ENCODE measurements around the gene MPC2. TPM values are rescaled to one million over a fixed set of nuclear protein-coding genes. Genes with fewer than 3 reads are reported as not detected.

The MPC2 gene
- total RNA-seq = 16.9 and 22.7 TPM in 2 replicates

DNA sequence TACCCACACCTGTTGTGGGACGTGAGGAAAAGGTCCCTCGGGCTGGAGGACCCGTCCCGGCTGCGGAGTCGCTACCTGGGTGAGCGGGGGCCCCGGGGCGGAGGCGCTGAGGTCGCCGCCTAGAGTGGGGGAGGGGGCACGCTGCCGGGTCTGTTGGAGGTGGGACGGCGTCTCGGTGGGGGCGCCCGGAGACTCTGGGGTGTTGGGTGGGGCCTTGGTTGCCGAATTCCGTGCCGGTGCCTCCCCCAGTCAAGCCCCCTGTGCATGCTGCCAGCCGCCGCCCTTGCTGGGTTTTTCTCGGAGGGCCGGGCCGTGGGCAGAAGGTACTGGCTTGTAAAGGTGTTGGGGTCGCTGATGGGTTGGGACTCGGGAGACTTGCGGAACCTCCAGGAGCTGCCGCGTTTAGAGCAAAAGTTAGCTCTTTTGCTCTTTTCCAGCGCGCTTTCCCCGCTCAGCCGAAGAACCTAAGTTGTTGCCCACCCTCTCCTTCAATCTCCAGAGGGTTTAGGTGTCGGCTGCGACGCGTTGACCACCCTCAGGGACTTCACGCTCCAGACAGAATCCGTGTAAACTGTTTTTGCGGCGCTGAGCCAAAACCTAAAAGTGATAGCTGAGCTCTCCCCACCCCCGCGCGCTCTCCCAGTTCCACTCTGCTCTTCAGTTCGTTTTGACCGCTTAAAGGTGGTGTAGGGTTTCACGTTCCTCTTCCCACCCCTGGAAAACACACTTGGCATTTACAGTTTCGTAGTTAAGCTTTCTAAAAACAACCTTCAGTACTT is at the start of gene MPC2:
TSS of gene MPC2 (minus strand) at position 143 of the 779 bp plus-strand sequence. CDS start 1,231 bp downstream, outside the sequence.
- peak; percentile 14 to 69 for DNase-seq (ENCODE audit: low read depth in 2 of 2)

DNA sequence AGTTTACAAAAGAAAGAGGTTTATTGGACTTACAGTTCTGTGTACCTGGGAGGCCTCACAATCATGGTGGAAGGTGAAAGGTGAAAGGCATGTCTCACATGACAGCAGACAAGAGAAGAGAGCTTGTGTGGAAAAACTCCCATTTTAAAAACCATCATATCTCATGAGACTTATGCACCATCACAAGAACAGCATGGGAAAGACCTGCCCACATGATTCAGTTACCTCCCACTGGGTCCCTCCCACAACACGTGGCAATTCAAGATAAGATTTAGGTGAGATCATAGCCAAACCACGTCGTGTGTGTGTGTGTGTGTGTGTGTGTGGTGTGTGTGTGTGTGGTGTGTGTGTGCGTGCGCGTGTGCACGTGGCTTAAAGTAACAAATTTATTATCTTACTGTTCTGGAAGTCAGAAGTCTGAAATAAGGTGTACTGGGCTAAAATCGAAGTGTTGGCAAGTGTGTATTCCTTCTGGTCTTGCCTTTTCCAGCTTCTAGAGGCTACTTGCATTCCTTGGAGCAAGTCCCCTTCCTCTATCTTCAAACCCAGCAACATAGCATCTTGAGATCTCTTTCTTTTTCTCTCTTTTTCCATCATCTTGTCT is 48.1 kb upstream of the MPC2 start:
- DNase-seq (ENCODE audit: low read depth in 2 of 2) = no peak

DNA sequence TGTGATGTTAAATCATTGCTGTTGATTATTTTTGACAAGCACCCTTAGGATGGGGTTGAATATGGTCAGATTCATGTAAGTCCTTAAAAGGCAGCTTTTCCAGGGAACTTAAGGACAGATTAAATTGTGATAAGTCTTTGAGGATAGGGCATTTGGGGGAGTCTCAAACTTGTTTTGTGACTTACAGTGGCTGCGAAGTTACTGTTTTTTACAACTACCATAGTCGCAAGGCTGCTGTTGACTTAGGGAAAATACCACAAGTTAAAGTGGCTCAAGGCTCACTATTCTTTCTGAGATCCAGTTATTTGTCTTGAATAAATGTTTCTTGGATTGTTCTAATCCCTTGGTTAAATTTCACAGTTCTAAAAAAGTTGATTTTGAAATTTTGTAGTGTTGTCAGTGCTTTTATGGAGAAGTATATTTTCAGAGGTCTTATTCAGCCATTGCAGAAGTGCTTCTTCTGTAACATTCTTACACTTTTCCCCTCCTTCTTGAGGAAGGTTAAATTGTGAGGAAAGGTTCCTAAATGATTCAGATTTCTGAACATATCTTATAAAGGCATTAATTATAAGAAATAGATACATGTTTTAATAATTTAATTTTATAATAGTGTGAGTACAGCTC is 47.0 kb upstream of the MPC2 start:
- no peak for DNase-seq (ENCODE audit: low read depth in 2 of 2)

DNA sequence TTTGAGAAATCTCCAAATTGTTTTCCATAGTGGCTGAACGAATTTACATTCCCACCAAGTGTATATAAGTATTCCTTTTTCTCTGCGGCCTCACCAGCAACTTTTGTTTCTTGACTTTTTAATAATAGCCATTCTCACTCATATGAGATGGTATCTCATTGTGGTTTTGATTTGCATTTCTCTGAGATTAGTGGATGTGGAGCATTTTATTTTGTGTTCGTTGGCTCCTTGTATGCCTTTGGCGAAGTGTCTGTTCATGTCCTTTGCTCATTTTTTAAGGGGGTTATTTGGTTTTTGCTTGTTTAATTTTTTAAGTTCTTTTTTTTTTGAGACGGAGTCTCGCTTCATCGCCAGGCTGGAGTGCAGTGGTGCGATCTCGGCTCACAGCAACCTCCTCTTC is 45.1 kb upstream of the MPC2 start:
- no peak for DNase-seq (ENCODE audit: low read depth in 2 of 2)

DNA sequence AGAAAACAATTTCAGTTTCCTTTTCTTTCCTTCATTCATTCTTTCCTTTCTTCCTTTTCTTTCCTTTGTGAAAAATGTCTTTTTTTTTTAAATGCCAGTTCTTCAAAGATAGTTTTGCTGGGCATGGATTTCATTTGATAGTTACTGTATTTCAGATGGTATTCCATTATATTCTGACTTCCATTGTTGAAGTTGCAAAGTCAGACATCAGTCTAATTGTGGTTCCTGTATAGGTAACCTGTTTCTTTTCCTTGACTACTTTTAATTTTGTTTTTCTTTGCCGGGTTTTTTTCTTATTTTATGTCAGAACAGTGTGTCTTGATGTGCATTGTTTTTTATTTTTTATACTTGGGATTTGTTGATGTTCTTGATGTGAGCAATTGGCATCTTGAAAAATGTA is 40.4 kb upstream of the MPC2 start:
- DNase-seq (ENCODE audit: low read depth in 2 of 2) = no peak

DNA sequence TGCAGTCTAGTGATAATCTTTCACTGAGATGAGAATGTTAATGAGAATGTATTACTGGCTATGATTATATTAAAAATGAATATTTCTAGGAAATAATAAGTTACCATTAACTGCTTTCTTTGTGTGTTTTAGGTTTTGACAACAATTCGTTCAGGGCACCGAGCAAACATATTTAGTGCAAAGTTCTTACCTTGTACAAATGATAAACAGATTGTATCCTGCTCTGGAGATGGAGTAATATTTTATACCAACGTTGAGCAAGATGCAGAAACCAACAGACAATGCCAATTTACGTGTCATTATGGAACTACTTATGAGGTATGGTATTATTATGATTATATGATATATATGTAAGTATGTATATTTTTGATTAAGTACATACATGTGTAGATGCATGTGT is 37.8 kb upstream of the MPC2 start:
- no peak for DNase-seq (ENCODE audit: low read depth in 2 of 2)

DNA sequence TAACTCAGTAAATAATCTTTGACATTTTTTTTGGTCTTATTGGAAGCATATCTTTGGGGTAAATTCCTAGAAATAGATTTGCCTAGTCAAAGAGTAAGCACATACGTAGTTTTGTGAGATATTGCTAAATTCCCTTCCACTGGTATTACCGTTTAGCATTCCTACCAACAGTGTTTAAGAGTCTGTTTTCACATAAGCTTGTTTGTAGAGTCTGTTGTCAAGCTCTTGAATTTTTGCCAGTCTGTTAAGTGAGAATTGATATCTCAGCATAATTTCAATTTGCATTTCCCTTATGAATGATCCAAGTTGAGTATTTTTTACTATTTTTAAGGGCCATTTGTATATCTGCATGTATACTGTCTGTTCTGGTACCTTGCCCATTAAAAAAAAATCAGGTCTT is 37.0 kb upstream of the MPC2 start:
- DNase-seq (ENCODE audit: low read depth in 2 of 2) = no peak

DNA sequence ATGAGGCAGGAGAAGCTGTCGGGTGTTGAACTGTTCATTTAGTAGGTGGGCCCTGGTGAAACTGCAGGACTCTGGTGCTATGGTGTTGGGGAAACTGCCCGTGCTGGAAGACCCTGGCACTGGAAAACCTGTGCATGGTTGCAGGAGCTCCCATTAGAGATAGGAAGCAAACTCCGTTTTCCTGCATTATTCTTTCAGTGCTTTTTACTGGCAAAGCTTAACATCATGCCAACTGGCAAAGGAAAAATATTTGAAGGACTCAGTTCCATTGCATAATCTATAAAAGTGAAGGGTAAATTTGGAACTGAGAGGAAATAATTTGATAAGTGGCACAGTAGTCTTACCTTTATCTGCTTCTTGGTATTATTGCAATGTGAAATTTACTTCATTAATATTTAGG is 31.7 kb upstream of the MPC2 start:
- DNase-seq (ENCODE audit: low read depth in 2 of 2) = no peak

DNA sequence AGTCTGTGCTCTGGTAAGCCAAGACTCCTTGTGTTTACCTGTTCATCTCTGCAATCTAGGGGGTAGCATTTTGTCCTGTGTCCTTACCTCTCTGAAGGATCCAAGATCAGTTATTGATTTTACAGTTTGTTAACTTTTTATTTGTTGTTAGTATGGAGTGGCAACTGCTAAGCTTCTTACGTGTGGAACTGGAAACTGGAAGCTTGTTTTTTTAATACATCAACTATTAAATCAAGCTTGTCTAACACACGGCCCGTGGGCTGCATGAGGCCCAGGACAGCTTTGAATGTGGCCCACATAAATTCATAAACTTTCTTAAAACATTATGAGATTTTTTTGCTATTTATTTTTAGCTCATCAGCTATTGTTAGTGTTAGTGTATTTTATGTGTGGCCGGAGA is 29.2 kb upstream of the MPC2 start:
- no peak for DNase-seq (ENCODE audit: low read depth in 2 of 2)

DNA sequence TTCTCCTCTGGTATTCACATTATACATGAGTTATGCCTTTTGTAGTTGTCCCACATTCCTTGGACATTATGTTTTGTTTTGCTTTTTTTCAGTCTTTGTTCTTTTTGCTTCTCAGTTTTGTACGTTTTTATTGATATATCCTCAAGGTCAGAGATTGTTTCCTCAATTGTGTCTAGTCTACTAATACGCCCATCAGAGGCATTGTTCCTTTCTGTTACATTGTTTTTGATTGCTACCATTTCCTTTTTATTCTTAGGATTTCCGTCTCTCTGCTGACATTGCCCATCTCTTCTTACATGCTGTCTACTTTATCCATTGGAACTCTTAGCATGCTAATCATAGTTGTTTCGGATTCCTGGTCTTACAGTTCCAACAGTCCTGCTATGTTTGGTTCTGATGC is 27.8 kb upstream of the MPC2 start:
- peak; percentile 18 to 85 for DNase-seq (ENCODE audit: low read depth in 2 of 2)

DNA sequence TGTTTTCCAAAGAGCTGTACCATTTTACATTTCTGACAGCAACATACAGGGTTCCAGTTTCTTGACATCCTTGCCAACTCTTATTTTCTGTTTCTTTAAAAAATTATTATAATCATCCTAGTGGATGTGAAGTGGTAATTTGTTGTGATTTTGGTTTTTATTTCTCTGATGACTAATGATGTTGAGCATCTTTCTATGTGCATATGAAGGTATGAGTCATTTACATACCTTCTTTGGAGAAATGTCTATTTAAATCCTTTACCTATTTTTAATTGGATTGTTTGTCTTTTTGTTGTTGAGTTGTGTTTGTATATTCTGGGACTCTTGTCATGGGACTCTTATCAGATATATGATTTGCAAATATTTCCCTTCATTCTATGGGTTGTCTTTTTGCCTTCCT is 20.8 kb upstream of the MPC2 start:
- DNase-seq (ENCODE audit: low read depth in 2 of 2) = no peak

DNA sequence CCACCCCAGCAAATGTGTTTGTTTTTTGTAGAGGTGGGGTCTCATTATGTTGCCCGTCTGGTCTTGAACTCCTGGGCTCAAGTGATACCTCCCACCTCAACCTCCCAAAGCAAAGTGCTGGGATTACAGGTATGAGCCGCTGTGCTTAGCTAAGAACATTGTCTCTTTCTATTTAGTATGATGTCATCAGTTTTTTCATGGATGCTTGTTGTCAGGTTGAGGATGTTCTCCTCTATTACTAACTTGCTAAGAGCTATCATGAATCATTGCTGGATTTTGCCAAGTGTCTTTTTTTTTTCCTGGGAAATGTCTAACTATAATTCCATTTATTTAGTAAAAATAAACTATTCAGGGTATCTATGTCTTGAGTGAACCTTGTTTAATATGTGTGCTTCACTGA is 19.0 kb upstream of the MPC2 start:
- DNase-seq (ENCODE audit: low read depth in 2 of 2) = no peak

DNA sequence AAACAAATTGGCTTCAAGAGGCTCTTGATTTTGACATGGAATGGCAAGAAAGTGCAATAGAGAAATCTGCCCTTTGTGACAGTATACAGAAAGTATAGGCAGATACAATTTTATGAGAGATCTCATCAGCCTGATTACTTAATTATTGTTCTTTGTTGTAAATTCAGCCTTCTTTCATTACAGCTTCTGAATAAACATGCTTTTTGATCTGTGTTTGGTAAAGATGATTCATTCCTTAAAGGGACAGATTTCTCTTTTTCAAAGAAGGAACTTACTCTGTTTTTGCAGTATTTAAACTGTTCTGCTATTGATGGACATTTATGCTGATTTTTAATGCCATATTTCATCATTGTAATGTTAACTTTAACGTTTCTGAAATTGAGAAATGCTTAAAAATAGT is 13.7 kb upstream of the MPC2 start:
- DNase-seq (ENCODE audit: low read depth in 2 of 2) = no peak

DNA sequence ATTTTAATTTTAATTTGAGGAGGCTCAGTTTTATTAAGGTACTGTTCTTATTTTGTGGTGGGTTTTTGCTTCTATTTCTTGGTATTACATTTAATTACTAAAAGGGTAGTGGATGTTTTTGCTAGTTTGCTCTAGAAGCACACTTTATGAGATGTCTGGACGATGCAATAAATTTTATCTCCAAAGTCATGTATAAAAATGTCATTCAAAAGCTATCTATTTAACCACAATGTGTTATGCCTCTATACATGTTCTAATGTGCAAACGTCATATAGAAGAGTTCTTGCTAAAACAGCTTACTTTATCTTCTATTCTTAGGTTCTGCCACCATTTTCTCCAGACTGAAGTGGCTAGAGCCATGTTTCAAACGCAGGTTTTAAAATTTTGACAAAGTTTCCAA is 12.9 kb upstream of the MPC2 start:
- DNase-seq (ENCODE audit: low read depth in 2 of 2) = no peak

DNA sequence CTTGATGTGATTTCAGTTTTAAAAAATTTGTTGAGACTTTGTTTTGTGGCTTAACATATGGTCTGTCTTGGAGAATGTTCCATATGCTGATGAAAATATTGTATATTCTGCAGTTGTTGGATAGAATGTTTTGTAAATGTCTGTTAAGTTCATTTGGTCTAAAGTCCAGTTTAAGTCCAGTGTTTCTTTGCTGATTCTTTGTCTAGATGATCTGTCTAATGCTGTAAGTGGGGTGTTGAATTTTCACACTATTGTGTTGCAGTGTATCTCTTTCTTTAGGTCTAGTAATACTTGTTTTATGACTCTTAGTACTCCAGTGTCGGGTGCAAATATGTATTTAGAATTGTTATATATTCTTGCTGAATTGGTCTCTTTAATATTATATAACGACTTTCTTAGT is 10.9 kb upstream of the MPC2 start:
- no peak for DNase-seq (ENCODE audit: low read depth in 2 of 2)

DNA sequence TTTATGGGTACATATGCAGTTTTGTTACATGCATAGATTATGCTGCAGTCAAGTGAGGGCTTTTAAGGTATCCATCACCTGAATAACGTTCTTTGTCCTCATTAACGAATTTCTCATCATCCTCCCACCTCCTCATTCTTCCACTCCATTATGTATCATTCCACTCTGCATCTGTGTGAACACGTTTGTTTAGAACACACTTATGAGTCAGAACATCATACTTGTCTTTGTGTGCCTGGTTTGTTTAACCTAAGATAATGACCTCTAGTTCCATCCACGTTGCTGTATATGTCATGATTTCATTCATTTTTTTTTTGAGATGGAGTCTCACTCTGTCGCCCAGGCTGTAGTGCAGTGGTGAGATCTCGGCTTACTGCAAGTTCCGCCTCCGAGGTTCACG is 6.7 kb upstream of the MPC2 start:
- no peak for DNase-seq (ENCODE audit: low read depth in 2 of 2)

DNA sequence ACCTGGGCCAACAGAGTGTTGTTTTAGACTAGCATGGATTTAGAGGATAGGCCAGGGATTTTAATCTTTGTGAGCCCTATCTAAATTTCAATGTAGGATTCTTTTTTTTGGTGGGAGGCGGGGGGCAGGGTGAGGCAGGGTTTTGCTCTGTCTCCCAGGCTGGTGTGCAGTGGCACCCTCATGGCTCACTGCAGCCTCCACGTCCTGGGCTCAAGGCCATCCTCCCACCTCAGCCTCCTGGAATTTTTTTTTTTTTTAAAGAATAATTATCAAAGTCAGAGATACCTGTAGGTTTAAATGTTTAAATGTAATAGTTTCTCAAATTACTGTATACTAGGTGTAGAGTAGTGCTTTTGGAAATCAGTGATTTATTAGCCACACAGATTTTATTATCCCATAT is 3.4 kb upstream of the MPC2 start:
- DNase-seq (ENCODE audit: low read depth in 2 of 2) = no peak

DNA sequence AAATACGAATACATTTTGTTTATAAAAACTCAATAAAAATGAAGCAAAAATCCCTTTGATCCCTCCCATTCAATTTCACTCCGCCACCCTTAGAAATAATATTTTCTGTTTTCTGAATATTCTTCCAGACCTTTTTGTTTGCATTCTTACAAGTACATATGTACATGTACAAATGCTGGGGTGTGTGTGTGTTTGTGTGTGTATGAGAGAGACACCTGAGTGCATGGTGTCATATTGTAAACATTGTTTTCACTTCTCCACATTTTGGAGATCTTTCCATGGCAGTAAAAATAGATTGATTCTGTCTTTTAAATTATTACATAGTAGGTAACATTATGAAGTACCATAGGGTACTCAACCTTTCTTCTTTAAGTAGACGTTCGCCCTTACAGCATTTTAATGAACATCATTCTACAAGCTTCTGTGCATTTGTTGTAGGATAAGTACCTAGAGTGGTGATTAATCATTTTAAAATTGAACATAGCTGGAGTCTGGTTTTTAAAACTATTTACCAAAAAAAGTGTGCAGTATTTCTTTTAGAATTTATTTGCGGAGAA is 1.3 kb upstream of the MPC2 start:
- no peak for DNase-seq (ENCODE audit: low read depth in 2 of 2)

DNA sequence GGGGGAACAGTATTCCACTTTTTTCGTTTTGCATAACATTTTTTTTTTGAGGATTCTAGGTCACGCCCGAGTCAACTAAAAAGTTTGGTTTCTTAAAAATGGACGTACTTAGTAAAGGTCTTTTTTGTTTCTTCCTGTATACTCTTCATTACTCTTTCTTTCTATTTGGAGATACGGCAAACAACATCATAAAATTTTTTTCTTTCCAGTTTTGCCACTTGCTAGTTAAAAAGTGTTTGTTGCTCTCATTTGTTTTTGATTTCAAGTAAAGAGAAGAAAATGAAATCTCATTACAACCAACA is 788 bp upstream of the MPC2 start:
- no peak for DNase-seq (ENCODE audit: low read depth in 2 of 2)

DNA sequence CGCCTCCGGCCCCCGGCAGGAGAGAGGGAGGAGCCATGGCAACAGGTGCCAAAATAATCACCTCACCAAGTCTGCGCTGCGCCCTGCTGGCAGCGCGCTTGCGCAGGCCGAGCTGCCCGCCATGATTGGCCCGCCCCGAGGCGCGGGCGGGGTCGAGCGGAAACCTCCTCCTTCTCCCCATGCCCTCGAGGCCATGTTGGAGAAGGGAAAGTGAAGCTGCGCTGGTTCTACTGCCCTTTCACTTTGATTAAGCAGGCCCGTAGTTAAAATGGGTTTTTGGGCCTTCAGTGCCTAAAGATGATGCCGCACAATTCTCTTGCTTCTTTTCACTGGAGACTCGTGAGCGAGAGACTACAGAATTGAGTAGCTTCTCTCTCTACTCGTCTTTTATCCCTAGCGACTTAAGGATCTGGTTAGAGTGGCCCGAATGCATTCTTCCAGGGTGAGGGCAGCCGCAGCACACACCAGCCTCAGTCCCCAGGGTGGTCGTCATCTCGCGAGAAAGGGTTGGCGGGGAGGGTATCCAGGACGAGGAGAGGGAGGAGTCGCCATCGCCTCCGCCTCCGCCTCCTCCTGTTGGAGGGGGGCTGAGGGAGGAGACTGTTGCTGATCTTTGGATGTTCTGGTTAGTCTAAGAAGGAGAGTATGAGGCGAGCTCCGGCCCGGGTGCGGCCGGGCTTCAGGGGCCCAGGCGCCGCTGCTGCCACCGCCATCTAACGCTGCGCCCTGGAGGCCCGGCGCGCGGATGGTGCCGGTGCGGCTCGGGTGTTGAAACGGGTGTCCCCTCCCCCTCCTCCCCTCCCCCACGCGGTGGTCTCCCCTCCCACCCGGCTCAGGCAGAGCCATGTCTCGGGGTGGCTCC is 573 bp downstream of the MPC2 start, which contains the start of gene DCAF6:
TSS of gene DCAF6 (plus strand) at position 616 of the 862 bp plus-strand sequence. CDS start at position 845, 229 bp downstream.
- DNase-seq (ENCODE audit: low read depth in 2 of 2) = peak; percentile 98 to 99

DNA sequence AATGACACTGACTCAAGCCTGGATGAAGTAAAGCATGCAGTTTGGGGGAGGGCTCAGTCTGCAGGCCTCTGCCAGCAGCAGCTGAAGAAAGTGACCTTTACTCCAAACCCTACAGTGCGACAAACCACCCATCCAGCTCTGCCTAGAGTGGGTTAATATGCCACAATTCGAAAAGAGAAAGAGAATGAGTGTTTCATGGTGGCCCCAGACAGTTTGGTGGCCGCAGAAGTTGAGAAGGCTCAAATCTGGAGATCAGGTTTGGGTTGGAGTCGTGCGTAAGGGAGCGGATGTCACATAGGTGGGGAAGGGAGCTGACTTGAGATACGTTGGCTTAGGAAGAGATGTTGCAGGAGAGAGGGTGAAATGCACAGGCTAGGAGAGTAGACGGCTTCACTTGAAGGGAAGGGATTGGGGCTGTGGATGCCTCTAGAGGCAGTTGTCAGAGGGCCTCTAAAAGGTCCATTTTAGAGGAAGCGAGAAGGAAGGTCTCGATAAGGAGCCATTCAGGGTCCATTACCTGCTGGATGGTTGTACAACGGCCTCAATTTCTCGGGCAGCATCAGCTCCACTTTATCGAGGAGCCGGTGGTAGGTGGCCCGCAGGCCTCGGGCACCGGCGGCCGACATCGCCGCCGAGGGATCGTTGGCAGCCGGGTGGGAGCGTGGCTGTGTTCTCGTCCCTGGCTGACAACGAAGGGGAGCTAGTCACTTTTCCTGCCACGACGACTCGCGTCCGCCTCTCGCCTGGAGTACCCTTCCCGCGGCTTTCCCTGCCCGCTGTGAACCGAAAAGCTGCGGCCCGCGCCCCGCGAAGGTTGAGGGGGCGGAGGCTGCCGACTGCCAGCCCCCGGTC is 1.4 kb downstream of the MPC2 start:
- DNase-seq (ENCODE audit: low read depth in 2 of 2) = peak in 1 of 2 donors; percentile 37

Measured in dermis microvascular lymphatic vessel endothelial cell (primary cell).